Measurements from ENCODE around the gene PUSL1. TPM values are rescaled to one million over a fixed set of nuclear protein-coding genes. Genes with fewer than 3 reads are reported as not detected.

Gene PUSL1
- total RNA-seq, 1 experiment from 2014 or later, result 132 TPM

DNA sequence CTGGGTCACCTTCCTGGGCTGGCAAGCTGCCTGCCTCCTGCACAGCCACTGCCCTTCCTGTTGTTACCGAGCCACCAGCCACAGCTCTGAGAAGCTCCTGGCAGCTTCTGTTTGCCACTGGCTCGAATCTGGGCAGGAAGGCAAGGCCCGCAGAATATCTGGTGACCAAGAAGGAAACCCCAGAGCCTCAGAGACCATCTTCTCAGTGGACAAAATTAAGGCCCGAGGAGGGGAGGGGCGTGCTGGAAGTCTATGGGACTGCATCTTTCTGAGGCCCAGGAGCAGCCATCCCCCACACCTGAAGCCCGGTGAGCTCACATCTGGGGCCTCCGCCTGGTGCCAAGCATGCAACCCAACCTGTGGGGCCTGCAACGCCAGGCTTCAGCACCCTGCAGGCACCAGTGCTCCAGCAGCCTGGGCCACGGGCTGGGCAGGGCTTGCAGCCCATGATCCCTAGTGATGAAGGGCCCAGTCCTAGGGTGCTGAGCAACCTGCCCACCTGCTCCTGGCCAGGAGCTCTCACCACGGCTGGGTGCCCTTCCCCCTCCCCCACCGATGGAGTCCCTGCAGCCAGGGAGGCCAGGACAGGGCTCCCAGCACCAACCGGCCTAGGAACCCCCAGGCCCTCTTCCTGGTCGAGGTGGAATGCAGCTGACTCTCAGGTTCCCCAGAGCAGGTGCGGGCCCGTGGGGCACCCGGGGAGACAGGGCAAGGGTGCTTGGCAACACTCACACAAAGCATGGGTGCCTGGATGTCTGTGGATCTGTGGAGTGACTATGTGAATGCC lies 17.1 kb downstream of the PUSL1 start:
- H3K27ac ChIP-seq (ENCODE audit: low read length), result peak overlapping the region; percentile 53
- peak overlapping the region; percentile 95 for H3K9ac ChIP-seq (ENCODE audit: low read length)
- peak; percentile 47 for DNase-seq
- peaks cover 61% of the 10 kb centered on the region for H3K79me2 ChIP-seq (ENCODE audit: low read length)
- H3F3A ChIP-seq (ENCODE audit: low read length, unreplicated experiment), result no peaks in the 10 kb centered on the region
- peaks cover 26% of the 10 kb centered on the region for H4K20me1 ChIP-seq (ENCODE audit: low read length)
- no peaks in the 10 kb centered on the region for H3K27me3 ChIP-seq (ENCODE audit: low read length)
- peak overlapping the region; percentile 97 for H3K4me2 ChIP-seq (ENCODE audit: low read length)
- peaks cover 6% of the 10 kb centered on the region; the same call in 1 of the 2 replicates for H3K36me3 ChIP-seq (ENCODE audit: low read depth, low read length)
- intact Hi-C loops (cut with micrococcal nuclease), result no loop called here
- no peaks in the 10 kb centered on the region for H3K9me2 ChIP-seq (replicated peaks; ENCODE audit: low read length)
- peak overlapping the region; percentile 51 for H2AFZ ChIP-seq (ENCODE audit: low read length)
- ChIA-PET CTCF (no interaction called here), POLR2A (ENCODE audit: unreplicated experiment) (no interaction called here)
- peaks cover 27% of the 10 kb centered on the region for H3K4me1 ChIP-seq (ENCODE audit: insufficient read depth, low read length)
- TSS peak; percentile 27 for BruUV-seq (replicated peaks)
- TF ChIP-seq EZH2phosphoT487 (IDR thresholded peaks at IDR 0.05; ENCODE audit: borderline replicate concordance, low read length), result no peak
- no peak for TF ChIP-seq EZH2 (IDR thresholded peaks at IDR 0.05; ENCODE audit: low read length, unreplicated experiment)
- TF ChIP-seq, protein P1, sequence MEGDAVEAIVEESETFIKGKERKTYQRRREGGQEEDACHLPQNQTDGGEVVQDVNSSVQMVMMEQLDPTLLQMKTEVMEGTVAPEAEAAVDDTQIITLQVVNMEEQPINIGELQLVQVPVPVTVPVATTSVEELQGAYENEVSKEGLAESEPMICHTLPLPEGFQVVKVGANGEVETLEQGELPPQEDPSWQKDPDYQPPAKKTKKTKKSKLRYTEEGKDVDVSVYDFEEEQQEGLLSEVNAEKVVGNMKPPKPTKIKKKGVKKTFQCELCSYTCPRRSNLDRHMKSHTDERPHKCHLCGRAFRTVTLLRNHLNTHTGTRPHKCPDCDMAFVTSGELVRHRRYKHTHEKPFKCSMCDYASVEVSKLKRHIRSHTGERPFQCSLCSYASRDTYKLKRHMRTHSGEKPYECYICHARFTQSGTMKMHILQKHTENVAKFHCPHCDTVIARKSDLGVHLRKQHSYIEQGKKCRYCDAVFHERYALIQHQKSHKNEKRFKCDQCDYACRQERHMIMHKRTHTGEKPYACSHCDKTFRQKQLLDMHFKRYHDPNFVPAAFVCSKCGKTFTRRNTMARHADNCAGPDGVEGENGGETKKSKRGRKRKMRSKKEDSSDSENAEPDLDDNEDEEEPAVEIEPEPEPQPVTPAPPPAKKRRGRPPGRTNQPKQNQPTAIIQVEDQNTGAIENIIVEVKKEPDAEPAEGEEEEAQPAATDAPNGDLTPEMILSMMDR (conservative IDR thresholded peaks at IDR 0.05; ENCODE audit: low read depth, low read length), result no peak
- no peaks in the 10 kb centered on the region for H3K9me3 ChIP-seq (ENCODE audit: low read length)
- peak overlapping the region; percentile 90 for H3K4me3 ChIP-seq (ENCODE audit: low read length)
- peak; percentile 21 for ATAC-seq

DNA sequence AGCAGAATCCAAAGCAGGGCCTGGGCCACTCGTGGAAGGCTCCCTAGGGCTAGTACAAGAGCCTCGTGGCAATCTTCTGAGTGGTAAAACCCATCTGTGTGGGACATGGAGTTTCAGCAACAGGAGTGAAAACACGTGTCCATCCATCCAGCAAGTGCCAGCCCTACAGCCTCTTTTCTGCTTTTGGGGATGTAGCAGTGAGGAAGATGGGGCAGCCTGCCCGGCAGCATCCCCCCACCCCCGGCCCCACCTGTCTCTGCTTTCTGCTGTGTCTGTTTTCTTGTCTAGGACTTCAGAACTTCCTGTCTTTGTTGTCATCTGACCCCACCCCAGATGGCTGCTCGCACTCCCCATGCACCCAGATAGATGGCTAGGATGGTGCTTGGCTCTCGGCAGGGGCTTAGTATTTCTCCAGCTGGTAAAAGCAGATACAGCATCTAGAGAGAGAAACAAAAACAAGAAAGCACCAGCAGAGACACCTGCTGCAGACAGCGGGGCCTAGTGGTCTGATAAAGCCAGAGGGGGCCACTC lies 17.7 kb downstream of the PUSL1 start:
- CTCF ChIA-PET, result no interaction called here

More for the DNA sequence above, 17.7 kb downstream of the PUSL1 start:
- no peak overlapping the region for H2AFZ ChIP-seq (ENCODE audit: low read length)
- H3K9me2 ChIP-seq (replicated peaks; ENCODE audit: low read length), result no peaks in the 10 kb centered on the region
- POLR2A ChIA-PET (ENCODE audit: unreplicated experiment), result no interaction called here
- H4K20me1 ChIP-seq (ENCODE audit: low read length), result peaks cover 20% of the 10 kb centered on the region
- intact Hi-C loops (cut with micrococcal nuclease), result no loop called here
- H3K4me3 ChIP-seq (ENCODE audit: low read length), result peak overlapping the region; percentile 90
- H3K9me3 ChIP-seq (ENCODE audit: low read length), result no peaks in the 10 kb centered on the region
- no peak for ATAC-seq
- H3F3A ChIP-seq (ENCODE audit: low read length, unreplicated experiment), result no peaks in the 10 kb centered on the region
- no peak overlapping the region for H3K27ac ChIP-seq (ENCODE audit: low read length)
- TF ChIP-seq EZH2phosphoT487 (IDR thresholded peaks at IDR 0.05; ENCODE audit: borderline replicate concordance, low read length), result no peak
- TF ChIP-seq, protein P1 (conservative IDR thresholded peaks at IDR 0.05; ENCODE audit: low read depth, low read length), result no peak
- TF ChIP-seq EZH2 (IDR thresholded peaks at IDR 0.05; ENCODE audit: low read length, unreplicated experiment), result no peak
- peak overlapping the region; percentile 95 for H3K9ac ChIP-seq (ENCODE audit: low read length)
- no peak for DNase-seq
- H3K4me1 ChIP-seq (ENCODE audit: insufficient read depth, low read length), result peaks cover 34% of the 10 kb centered on the region
- H3K4me2 ChIP-seq (ENCODE audit: low read length), result peak overlapping the region; percentile 97
- peaks cover 3% of the 10 kb centered on the region; the same call in 1 of the 2 replicates for H3K36me3 ChIP-seq (ENCODE audit: low read depth, low read length)
- BruUV-seq (replicated peaks), result no TSS peak
- H3K79me2 ChIP-seq (ENCODE audit: low read length), result peaks cover 54% of the 10 kb centered on the region
- no peaks in the 10 kb centered on the region for H3K27me3 ChIP-seq (ENCODE audit: low read length)

Measured in PC-3 (cell line).